Tracheal epithelial cell (primary cell): Measurements from ENCODE around the gene TPH2. TPM values are rescaled to one million over a fixed set of nuclear protein-coding genes. Genes with fewer than 3 reads are reported as not detected.

ENCODE experiments used
- total RNA-seq: library from RNA; depleted of rRNA; stranded (reverse); fragments of >200 nt; gene quantifications from 2 replicates; pipeline ENCODE4 v1.2.1, GENCODE V29; 2014

TPH2 gene
- not detected in 2 replicates for total RNA-seq

DNA sequence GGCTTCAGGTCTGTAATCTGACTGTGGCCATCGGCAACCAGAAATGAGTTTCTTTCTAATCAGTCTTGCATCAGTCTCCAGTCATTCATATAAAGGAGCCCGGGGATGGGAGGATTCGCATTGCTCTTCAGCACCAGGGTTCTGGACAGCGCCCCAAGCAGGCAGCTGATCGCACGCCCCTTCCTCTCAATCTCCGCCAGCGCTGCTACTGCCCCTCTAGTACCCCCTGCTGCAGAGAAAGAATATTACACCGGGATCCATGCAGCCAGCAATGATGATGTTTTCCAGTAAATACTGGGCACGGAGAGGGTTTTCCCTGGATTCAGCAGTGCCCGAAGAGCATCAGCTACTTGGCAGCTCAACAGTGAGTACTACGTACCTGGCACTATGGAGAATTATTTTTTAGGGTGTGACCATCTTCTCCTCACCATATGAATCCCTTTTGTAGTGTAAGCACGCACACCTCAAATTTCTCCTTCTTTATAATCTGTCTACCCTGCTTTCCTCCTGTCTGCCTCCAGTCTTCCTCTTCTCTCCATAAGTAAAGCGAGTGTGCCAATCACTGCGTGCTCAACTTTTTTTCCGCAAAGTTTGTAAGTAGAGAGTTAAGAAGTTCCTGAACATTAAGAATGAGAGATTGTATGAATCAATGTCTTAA, at the start of gene TPH2:
Gene TPH2 (plus strand): TSS at position 118 of the 658 bp plus-strand sequence. CDS start 142 bp downstream, at position 260.

Other genes with a start within 250 kb of the TPH2 start
- gene RAB21, start 184.0 kb upstream of the TPH2 start, total RNA-seq: 14.7 and 22.4 TPM in 2 replicates
- gene TBC1D15, start 99.1 kb upstream of the TPH2 start, total RNA-seq: 12.0 and 15.1 TPM in 2 replicates